SU-DHL-6 (cell line): ENCODE measurements around the gene CNTRL.

Source experiments
- H2AFZ ChIP-seq: fragments of 200-600 bp; sonication (generic); 2 replicates; pipeline ENCODE4 v1.6.1; 2014; ENCODE audit warnings: low read depth, mild to moderate bottlenecking, moderate library complexity, mixed read lengths, antibody characterized with exemption, low read length; ENCODE audit not compliant: severe bottlenecking
- H3F3A ChIP-seq: fragments of 200-600 bp; shearing (Covaris generic); 2 replicates; pipeline ENCODE4 v1.6.0; 2016; ENCODE audit warnings: antibody characterized with exemption, mild to moderate bottlenecking; ENCODE audit not compliant: insufficient read depth
- H3K27ac ChIP-seq: fragments of 200-600 bp; sonication (generic); 2 replicates; pipeline ENCODE4 v1.5.1; 2016; ENCODE audit warnings: low read depth, mild to moderate bottlenecking, low read length, moderate library complexity, mixed read lengths
- H3K27me3 ChIP-seq: fragments of 200-600 bp; sonication (generic), shearing (Covaris generic); 2 replicates; pipeline ENCODE4 v1.6.0; 2014; ENCODE audit warnings: mild to moderate bottlenecking, low read length
- H3K36me3 ChIP-seq: fragments of 200-600 bp; sonication (generic); 2 replicates; pipeline ENCODE4 v1.6.1; 2014; ENCODE audit warnings: mild to moderate bottlenecking, low read length, mixed read lengths
- H3K4me2 ChIP-seq: fragments of 300-600, 200-600 bp; shearing (Covaris generic), sonication (generic); 2 replicates; pipeline ENCODE4 v1.6.0; 2014; ENCODE audit warnings: low read length, low read depth, mild to moderate bottlenecking; ENCODE audit not compliant: poor library complexity, severe bottlenecking
- H3K4me3 ChIP-seq: fragments of 200-600 bp; sonication (generic); 2 replicates; pipeline ENCODE4 v1.5.1; 2014; ENCODE audit warnings: antibody characterized with exemption, low read length, mild to moderate bottlenecking, mixed read lengths; ENCODE audit not compliant: insufficient read depth, poor library complexity, severe bottlenecking
- H3K79me2 ChIP-seq: fragments of 200-600 bp; sonication (generic); 2 replicates; pipeline ENCODE4 v1.6.1; 2014; ENCODE audit warnings: mild to moderate bottlenecking, low read length, moderate library complexity; ENCODE audit not compliant: insufficient read depth
- H3K9ac ChIP-seq: fragments of 200-600 bp; sonication (generic); 2 replicates; pipeline ENCODE4 v1.7.0; 2014; ENCODE audit warnings: mild to moderate bottlenecking, low read length
- H3K9me2 ChIP-seq: fragments of 200-600 bp; sonication (generic); replicated peaks from 2 replicates; pipeline ENCODE4 v1.6.1; 2014; ENCODE audit warnings: low read length; ENCODE audit not compliant: insufficient read depth
- H3K9me3 ChIP-seq: fragments of 200-600 bp; sonication (generic); 2 replicates; pipeline ENCODE4 v1.6.1; 2014; ENCODE audit warnings: low read length, mixed read lengths; ENCODE audit not compliant: insufficient read depth
- H4K20me1 ChIP-seq: fragments of 200-600 bp; sonication (generic); 2 replicates; pipeline ENCODE4 v1.6.1; 2014; ENCODE audit warnings: low read depth, mild to moderate bottlenecking, antibody characterized with exemption, low read length, moderate library complexity, mixed read lengths
- EZH2phosphoT487 ChIP-seq: fragments of 200-600 bp; sonication (generic), shearing (Covaris generic); conservative IDR thresholded peaks from 2 replicates; pipeline ENCODE4 v1.6.1; 2018; ENCODE audit warnings: mild to moderate bottlenecking, antibody characterized with exemption, low read length, moderate library complexity, mixed read lengths
- TF ChIP-seq, protein P1 (sequence below): fragments of 200-600 bp; sonication (generic); IDR thresholded peaks from one replicate; pipeline ENCODE4 v1.5.1; 2017; ENCODE audit warnings: antibody characterized with exemption, mild to moderate bottlenecking, low read length, moderate library complexity; ENCODE audit not compliant: insufficient read depth, poor library complexity, severe bottlenecking

CNTRL gene

DNA sequence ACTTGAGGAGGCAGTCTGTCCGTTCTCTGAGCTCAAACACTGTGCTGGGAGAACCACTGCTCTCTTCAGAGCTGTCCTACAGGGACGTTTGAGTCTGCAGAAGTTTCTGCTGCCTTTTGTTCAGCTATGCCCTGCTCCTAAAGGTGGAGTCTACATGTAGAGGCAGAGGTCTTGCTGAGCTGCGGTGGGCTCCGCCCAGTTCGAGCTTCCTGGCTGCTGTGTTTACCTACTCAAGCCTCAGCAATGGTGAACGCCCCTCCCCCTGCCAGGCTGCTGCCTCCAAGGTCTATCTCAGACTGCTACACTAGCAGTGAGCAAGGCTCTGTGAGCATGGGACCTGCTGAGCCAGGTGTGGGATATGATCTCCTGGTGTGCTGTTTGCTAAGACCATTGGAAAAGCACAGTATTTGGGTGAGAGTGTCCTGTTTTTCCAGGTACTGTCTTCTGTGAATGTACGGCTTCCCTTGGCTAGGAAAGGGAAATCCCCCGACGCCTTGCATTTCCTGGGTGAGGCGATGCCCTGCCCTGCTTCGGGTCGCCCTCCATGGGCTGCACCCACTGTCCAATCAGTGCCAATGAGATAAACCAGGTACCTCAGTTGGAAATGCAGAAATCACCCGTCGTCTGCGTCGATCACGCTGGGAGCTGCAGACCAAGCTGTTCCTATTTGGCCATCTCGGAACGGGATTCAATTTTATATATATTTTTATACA, 58.5 kb downstream of the CNTRL start:
- Histone ChIP-seq H3K4me2 (no peak overlapping the region), H3K27me3 (no peaks in the 10 kb centered on the region), H3K79me2 (peaks cover 9% of the 10 kb centered on the region), H3K9me3 (no peaks in the 10 kb centered on the region), H2AFZ (no peak overlapping the region), H4K20me1 (no peaks in the 10 kb centered on the region), H3K36me3 (peaks cover 31% of the 10 kb centered on the region), H3K9ac (no peak overlapping the region), H3K27ac (no peak overlapping the region), H3K4me3 (no peak overlapping the region), H3F3A (no peaks in the 10 kb centered on the region), H3K9me2 (no peaks in the 10 kb centered on the region)
- TF ChIP-seq, protein P1, sequence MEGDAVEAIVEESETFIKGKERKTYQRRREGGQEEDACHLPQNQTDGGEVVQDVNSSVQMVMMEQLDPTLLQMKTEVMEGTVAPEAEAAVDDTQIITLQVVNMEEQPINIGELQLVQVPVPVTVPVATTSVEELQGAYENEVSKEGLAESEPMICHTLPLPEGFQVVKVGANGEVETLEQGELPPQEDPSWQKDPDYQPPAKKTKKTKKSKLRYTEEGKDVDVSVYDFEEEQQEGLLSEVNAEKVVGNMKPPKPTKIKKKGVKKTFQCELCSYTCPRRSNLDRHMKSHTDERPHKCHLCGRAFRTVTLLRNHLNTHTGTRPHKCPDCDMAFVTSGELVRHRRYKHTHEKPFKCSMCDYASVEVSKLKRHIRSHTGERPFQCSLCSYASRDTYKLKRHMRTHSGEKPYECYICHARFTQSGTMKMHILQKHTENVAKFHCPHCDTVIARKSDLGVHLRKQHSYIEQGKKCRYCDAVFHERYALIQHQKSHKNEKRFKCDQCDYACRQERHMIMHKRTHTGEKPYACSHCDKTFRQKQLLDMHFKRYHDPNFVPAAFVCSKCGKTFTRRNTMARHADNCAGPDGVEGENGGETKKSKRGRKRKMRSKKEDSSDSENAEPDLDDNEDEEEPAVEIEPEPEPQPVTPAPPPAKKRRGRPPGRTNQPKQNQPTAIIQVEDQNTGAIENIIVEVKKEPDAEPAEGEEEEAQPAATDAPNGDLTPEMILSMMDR = no peak
- no peak for TF ChIP-seq EZH2phosphoT487

DNA sequence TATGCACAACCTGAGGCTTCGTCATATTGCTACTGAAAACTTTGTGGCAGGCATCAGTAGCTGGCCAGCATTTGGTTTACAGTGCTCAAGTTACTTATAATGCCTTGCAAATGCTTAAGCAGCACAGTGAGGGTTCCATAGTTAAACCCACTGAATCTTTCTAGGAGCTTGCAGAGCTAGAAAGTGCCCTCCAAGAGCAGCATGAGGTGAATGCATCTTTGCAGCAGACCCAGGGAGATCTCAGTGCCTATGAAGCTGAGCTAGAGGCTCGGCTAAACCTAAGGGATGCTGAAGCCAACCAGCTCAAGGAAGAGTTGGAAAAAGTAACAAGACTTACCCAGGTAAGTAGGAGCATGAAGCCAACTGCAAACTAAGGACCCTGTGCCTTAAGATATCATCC, 60.9 kb downstream of the CNTRL start:
- peaks cover 53% of the 10 kb centered on the region for H3K36me3 ChIP-seq
- TF ChIP-seq, protein P1 = no peak
- TF ChIP-seq EZH2phosphoT487 = no peak

DNA sequence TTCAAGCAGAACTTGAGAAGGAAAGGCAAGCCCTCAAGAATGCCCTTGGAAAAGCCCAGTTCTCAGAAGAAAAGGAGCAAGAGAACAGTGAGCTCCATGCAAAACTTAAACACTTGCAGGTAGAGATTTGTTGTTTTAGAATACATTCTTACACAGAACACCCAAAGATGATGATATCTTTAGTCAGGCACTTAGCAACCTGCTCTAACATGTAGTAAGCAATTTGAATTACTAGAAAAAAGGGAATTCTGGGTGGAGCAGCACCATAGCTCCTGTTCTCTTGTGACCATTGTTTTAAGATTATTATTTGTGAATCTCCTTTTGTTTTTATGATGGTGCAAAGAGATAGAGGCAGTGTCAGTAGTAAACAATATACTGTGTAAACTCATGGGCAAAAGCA, 63.8 kb downstream of the CNTRL start:
- H3K9ac ChIP-seq = no peak overlapping the region
- H3K27me3 ChIP-seq = no peaks in the 10 kb centered on the region
- H3K9me3 ChIP-seq = no peaks in the 10 kb centered on the region
- H3K79me2 ChIP-seq = peaks cover 5% of the 10 kb centered on the region
- no peaks in the 10 kb centered on the region for H3F3A ChIP-seq
- H3K9me2 ChIP-seq = no peaks in the 10 kb centered on the region
- peaks cover 77% of the 10 kb centered on the region for H3K36me3 ChIP-seq
- no peak overlapping the region for H3K4me3 ChIP-seq
- H4K20me1 ChIP-seq = no peaks in the 10 kb centered on the region
- TF ChIP-seq, protein P1 = no peak
- TF ChIP-seq EZH2phosphoT487 = no peak
- H2AFZ ChIP-seq = no peak overlapping the region
- H3K27ac ChIP-seq = no peak overlapping the region
- H3K4me2 ChIP-seq = no peak overlapping the region

More for the DNA sequence above, 60.9 kb downstream of the CNTRL start:
- Histone ChIP-seq H3K9me3 (no peaks in the 10 kb centered on the region), H3K27ac (no peak overlapping the region), H4K20me1 (no peaks in the 10 kb centered on the region), H3K79me2 (peaks cover 6% of the 10 kb centered on the region), H3K4me3 (no peak overlapping the region), H3K27me3 (no peaks in the 10 kb centered on the region), H3K4me2 (no peak overlapping the region), H3K9me2 (no peaks in the 10 kb centered on the region), H2AFZ (no peak overlapping the region), H3K9ac (no peak overlapping the region), H3F3A (no peaks in the 10 kb centered on the region)
